ENCODE data around the gene SHISA5.

DNA sequence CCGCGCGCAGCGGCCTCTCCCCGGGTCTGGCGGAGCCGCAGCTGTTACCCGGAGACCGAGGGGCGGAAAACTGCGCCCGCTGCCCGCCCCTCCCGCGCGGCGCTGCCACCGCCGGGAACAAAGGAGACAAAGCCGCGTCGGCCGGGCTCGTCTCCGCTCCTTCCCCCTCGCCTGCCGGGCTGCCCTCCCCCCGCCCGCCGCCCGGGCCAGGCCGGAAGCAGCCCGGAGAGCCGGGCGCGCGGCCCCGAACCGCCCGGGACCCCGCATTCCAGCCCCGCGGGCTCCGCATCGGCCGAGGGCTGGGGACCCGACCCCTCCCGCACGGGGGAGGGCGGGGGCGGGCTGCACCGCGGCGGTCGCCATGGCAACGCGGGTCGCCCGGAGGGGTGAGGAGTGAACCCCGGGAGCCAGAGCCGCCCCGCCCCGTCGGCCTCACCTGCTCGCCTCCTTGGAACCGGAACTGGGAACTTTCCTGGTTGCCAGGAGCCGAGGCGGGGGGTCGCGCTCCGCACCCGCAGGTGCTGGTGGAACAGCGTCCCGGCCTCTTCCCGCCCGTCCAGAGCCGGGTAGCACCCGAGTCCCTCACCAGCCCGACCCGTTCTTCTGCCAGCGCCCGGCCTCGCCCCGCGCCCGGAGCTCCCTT, 74.5 kb downstream of the SHISA5 start:
- TF ChIP-seq, protein P1, sequence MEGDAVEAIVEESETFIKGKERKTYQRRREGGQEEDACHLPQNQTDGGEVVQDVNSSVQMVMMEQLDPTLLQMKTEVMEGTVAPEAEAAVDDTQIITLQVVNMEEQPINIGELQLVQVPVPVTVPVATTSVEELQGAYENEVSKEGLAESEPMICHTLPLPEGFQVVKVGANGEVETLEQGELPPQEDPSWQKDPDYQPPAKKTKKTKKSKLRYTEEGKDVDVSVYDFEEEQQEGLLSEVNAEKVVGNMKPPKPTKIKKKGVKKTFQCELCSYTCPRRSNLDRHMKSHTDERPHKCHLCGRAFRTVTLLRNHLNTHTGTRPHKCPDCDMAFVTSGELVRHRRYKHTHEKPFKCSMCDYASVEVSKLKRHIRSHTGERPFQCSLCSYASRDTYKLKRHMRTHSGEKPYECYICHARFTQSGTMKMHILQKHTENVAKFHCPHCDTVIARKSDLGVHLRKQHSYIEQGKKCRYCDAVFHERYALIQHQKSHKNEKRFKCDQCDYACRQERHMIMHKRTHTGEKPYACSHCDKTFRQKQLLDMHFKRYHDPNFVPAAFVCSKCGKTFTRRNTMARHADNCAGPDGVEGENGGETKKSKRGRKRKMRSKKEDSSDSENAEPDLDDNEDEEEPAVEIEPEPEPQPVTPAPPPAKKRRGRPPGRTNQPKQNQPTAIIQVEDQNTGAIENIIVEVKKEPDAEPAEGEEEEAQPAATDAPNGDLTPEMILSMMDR (conservative IDR thresholded peaks at IDR 0.05; ENCODE audit: low read depth, low read length), result no peak
- TF ChIP-seq EZH2 (IDR thresholded peaks at IDR 0.05; ENCODE audit: low read length, unreplicated experiment) (no peak), EZH2phosphoT487 (IDR thresholded peaks at IDR 0.05; ENCODE audit: borderline replicate concordance, low read length) (no peak)

All from PC-3 (cell line).